Spleen (tissue), 7 donors: ENCODE data around the gene KRTAP5-3.

Experiments used
- CTCF ChIP-seq, 11 experiments: fragments of 200-600 bp in 7 of 11; fragments of 450-650 bp in 4 of 11; sonication (generic) in 4 of 11; IDR thresholded peaks in 8 of 11; conservative IDR thresholded peaks in 3 of 11; 1 replicate in 7 of 11; 2 replicates in 4 of 11; pipeline versions ENCODE4 v1.4.0 to v1.8.0; 2016 to 2021; ENCODE audit warnings: antibody characterized with exemption in 11 of 11, inconsistent platforms in 4 of 11, mild to moderate bottlenecking in 1 of 11
- POLR2A ChIP-seq, 3 donors: fragments of 450-650 bp; IDR thresholded peaks; one replicate each; pipeline ENCODE4 v1.5.1; 2017; ENCODE audit warnings: antibody characterized with exemption in 3 of 3, mild to moderate bottlenecking in 1 of 3
- POLR2AphosphoS5 ChIP-seq, 3 donors: sonication (generic); formaldehyde crosslinking; IDR thresholded peaks; one replicate each; pipeline ENCODE4 v1.5.1; 2017; ENCODE audit warnings: antibody characterized with exemption in 3 of 3
- donor health status: DM: no; HTN: no; CAD: no; lungs with moderate emphysema.
- donor health status: DM: no; HTN: no; CAD: no.
- donor health status: DM: no; HTN: no; CAD: no.

DNA sequence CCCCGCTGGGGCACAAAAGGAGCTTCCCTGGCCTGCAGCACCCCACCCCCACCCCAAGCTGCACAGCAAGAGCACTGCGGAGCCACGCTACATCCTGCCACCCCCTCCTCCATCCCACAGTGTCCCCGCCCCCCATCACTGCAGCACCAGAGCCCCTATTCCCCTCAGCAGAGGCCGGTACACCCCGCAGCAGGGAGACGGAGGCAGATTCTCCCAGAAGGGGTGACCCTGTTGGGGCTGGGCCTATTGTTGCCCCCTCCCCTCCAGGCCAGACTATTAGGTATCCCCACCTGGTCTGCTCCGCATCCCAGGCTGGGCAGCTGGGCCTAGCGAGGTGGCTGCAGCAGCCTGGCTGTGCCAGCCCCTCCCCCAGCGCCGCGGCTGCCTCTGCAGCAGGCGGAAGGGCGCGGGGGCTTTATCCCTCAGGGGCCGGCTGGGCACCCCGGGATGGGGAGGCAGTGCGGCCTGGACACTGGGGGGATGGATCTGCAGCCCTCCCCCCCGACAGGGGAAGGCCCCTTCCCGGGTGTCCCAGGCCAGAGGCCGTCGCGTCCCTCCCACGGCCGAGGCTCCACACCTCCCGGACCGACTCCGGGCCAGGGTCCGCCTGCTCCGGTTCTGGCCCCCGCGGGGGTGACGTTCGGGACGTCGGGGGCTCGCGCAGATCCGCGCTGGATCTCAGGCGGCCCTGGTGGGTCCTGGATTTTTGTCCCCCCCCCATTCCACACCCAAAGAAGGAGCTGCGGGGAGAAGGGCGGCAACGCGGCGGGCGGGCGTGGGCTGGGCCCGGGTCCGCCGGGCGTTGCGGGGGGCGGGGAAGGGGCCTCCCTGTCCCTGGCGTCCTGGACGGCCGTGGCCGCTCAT lies 37.1 kb downstream of the KRTAP5-3 start:
- TF ChIP-seq POLR2A (IDR thresholded peaks at IDR 0.05) (no peak), CTCF (IDR thresholded peaks at IDR 0.05 in 8 of 11, conservative IDR thresholded peaks at IDR 0.05 in 3 of 11) (no peak), POLR2AphosphoS5 (IDR thresholded peaks at IDR 0.05) (no peak)
